Spleen (tissue), 7 donors: ENCODE results near the gene TCTN3.

Source experiments
- POLR2A ChIP-seq, 3 donors: fragments of 450-650 bp; IDR thresholded peaks; one replicate each; pipeline ENCODE4 v1.5.1; 2017; ENCODE audit warnings: antibody characterized with exemption in 3 of 3, mild to moderate bottlenecking in 1 of 3
- POLR2AphosphoS5 ChIP-seq, 3 donors: sonication (generic); formaldehyde crosslinking; IDR thresholded peaks; one replicate each; pipeline ENCODE4 v1.5.1; 2017; ENCODE audit warnings: antibody characterized with exemption in 3 of 3
- TF ChIP-seq, protein P1 (sequence below), 11 experiments: fragments of 200-600 bp in 7 of 11; fragments of 450-650 bp in 4 of 11; sonication (generic) in 4 of 11; IDR thresholded peaks in 8 of 11; conservative IDR thresholded peaks in 3 of 11; 1 replicate in 7 of 11; 2 replicates in 4 of 11; pipeline versions ENCODE4 v1.4.0 to v1.8.0; 2016 to 2021; ENCODE audit warnings: antibody characterized with exemption in 11 of 11, inconsistent platforms in 4 of 11, mild to moderate bottlenecking in 1 of 11
- donor health status: DM: no; HTN: no; CAD: no; lungs with moderate emphysema.
- donor health status: DM: no; HTN: no; CAD: no.
- donor health status: DM: no; HTN: no; CAD: no.

DNA sequence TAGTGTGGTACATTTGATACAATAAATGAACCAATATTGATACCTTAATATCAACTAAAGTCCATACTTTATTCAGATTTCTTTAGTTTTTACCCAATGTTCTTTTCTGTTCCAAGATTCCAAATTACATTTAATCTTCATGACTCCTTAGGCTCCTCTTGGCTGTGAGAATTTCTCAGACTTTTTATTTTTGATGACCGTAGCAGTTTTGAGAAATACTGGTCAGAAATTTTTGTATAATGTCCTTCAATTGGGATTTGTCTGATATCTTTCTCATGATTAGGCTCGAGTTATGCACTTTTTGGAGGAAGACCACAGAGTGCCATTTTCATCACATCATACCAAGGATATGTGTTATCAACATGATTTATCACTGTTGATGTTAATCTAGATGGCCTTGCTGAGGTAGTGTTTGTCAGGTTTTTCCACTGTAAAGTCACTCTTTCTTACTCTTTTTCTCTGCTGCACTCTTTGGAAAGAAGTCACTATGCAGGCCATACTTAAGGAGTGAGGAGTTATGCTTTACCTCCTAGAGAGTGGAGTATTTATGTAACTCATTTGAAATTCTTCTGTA, 49.3 kb upstream of the TCTN3 start:
- TF ChIP-seq, protein P1, sequence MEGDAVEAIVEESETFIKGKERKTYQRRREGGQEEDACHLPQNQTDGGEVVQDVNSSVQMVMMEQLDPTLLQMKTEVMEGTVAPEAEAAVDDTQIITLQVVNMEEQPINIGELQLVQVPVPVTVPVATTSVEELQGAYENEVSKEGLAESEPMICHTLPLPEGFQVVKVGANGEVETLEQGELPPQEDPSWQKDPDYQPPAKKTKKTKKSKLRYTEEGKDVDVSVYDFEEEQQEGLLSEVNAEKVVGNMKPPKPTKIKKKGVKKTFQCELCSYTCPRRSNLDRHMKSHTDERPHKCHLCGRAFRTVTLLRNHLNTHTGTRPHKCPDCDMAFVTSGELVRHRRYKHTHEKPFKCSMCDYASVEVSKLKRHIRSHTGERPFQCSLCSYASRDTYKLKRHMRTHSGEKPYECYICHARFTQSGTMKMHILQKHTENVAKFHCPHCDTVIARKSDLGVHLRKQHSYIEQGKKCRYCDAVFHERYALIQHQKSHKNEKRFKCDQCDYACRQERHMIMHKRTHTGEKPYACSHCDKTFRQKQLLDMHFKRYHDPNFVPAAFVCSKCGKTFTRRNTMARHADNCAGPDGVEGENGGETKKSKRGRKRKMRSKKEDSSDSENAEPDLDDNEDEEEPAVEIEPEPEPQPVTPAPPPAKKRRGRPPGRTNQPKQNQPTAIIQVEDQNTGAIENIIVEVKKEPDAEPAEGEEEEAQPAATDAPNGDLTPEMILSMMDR (IDR thresholded peaks at IDR 0.05 in 8 of 11, conservative IDR thresholded peaks at IDR 0.05 in 3 of 11): no peak
- no peak for TF ChIP-seq POLR2AphosphoS5 (IDR thresholded peaks at IDR 0.05)
- TF ChIP-seq POLR2A (IDR thresholded peaks at IDR 0.05): no peak
